OCI-LY3 (cell line): ENCODE results near the gene POLR3GL.

Experiments
- EZH2phosphoT487 ChIP-seq: fragments of 200-600 bp; shearing (Covaris generic); IDR thresholded peaks from 2 replicates; pipeline ENCODE4 v1.6.1; 2018; ENCODE audit warnings: antibody characterized with exemption, mixed run types, low read depth
- TF ChIP-seq, protein P1 (sequence below): fragments of 200-600, 300-600 bp; sonication (generic); IDR thresholded peaks from 2 replicates; pipeline ENCODE4 v1.5.1; 2014; ENCODE audit warnings: antibody characterized with exemption, low read length, low read depth

DNA sequence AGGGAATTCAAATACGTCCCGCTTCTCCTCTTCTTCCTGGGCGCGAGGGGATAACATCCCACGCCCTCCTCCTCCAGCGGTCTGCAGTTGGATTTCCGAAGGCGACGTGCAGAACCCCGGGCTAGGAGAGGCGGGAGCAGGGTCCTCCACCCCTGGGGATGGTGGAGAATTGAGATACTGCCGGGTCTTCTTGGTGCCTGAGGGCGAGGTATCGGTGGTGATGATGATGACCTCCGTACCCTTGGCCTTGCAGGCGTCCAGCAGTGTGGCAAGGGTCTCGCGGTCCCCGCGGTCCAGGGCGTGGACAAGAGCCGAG is 3.4 kb upstream of the POLR3GL start:
- TF ChIP-seq, protein P1, sequence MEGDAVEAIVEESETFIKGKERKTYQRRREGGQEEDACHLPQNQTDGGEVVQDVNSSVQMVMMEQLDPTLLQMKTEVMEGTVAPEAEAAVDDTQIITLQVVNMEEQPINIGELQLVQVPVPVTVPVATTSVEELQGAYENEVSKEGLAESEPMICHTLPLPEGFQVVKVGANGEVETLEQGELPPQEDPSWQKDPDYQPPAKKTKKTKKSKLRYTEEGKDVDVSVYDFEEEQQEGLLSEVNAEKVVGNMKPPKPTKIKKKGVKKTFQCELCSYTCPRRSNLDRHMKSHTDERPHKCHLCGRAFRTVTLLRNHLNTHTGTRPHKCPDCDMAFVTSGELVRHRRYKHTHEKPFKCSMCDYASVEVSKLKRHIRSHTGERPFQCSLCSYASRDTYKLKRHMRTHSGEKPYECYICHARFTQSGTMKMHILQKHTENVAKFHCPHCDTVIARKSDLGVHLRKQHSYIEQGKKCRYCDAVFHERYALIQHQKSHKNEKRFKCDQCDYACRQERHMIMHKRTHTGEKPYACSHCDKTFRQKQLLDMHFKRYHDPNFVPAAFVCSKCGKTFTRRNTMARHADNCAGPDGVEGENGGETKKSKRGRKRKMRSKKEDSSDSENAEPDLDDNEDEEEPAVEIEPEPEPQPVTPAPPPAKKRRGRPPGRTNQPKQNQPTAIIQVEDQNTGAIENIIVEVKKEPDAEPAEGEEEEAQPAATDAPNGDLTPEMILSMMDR: no peak
- TF ChIP-seq EZH2phosphoT487: no peak
